Psoas muscle (tissue), 8 donors: ENCODE results near the gene MDN1. TPM values are rescaled to one million over a fixed set of nuclear protein-coding genes. Genes with fewer than 3 reads are reported as not detected.
"Not testable (repeated sequence)": the region's sequence is repeated elsewhere in the genome, so short reads cannot be mapped to it uniquely, and the experiment has no call there.

Experiments used
- ATAC-seq, 4 donors: fragments of 200-7000 bp; cut with Tn5 transposase; one replicate each; pipeline ENCODE4 v1.9.1; 2020; ENCODE audit warnings: moderate library complexity in 3 of 4, mild to moderate bottlenecking in 2 of 4
- DNase-seq, 2 donors: peaks; one replicate each; pipeline ENCODE4 v3.0.0-alpha.2; 2020
- H3K27ac ChIP-seq: fragments of 200-600 bp; one replicate; pipeline ENCODE4 v1.8.0; 2022
- H3K27me3 ChIP-seq, 3 donors: fragments of 200-600 bp in 1 of 3; one replicate each; pipeline versions ENCODE4 v1.6.1 to v1.8.0; 2013 to 2022; ENCODE audit warnings: low read length in 2 of 3, mild to moderate bottlenecking in 2 of 3, moderate library complexity in 1 of 3; ENCODE audit not compliant: insufficient read depth in 3 of 3
- H3K36me3 ChIP-seq, 2 donors: fragments of 200-600 bp in 1 of 2; one replicate each; pipeline versions ENCODE4 v1.6.1 to v1.8.0; 2013 to 2022; ENCODE audit warnings: low read depth in 1 of 2, mild to moderate bottlenecking in 1 of 2, moderate library complexity in 1 of 2; ENCODE audit not compliant: insufficient read depth in 1 of 2
- H3K4me1 ChIP-seq: fragments of 200-600 bp; one replicate; pipeline ENCODE4 v1.8.0; 2022
- H3K4me3 ChIP-seq: fragments of 200-600 bp; one replicate; pipeline ENCODE4 v1.8.0; 2022; ENCODE audit warnings: mild to moderate bottlenecking
- H3K9me3 ChIP-seq: fragments of 200-600 bp; one replicate; pipeline ENCODE4 v1.8.0; 2022
- CTCF ChIP-seq: fragments of 200-600 bp; IDR thresholded peaks from one replicate; pipeline ENCODE4 v1.8.0; 2022; ENCODE audit warnings: antibody characterized with exemption
- WGBS, 3 donors: extraction: QIAGEN DNeasy Blood & Tissue Kit; methylation state at CpG; one replicate each; pipeline versions ENCODE4 v1.1.6 to v1.1.7; 2013; 5-methylcytosine and 5-hydroxymethylcytosine counted together
- intact Hi-C, 2 donors: fragments of 100-400 bp; cut with DNase I; formaldehyde crosslinking; loops; one replicate each; pipeline versions ENCODE4 v1.11.0 to v1.14.2; 2022
- polyA plus RNA-seq, 3 donors: library from polyadenylated mRNA; stranded (reverse); fragments of 200-250 nt; gene quantifications; one replicate each; pipeline ENCODE4 v1.2.3, GENCODE V29; 2013
- total RNA-seq, 4 donors: library from RNA; stranded (reverse); fragmentation: NEBNext Ultra II Directional in 2 of 4; extraction: Animal tissue kit (Norgen Biotek cat#: 25700) in 2 of 4; gene quantifications; one replicate each; pipeline versions ENCODE4 v1.2.1 to v1.2.4, GENCODE V29; 2021 to 2023
- donor health status: healthy with polysubstance abuse.
- donor health status: DM: no; HTN: no; CAD: no; lungs with moderate emphysema.
- donor health status: Bipolar disorder and iron deficiency.
- donor health status: healthy.
- donor health status: DM: yes; HTN: yes; CAD: no.
- donor health status: DM: no; HTN: no; CAD: no.
- donor health status: DM: no; HTN: no; CAD: no.
- donor health status: DM: yes; HTN: yes; CAD: no.

Gene MDN1
- total and polyA plus RNA-seq, 7 donors: 7.5 to 27.2 (median 14.6) TPM

- Histone ChIP-seq H3K27me3 (no peaks in the 10 kb centered on the region), H3K4me3 (no peak overlapping the region), H3K27ac (no peak overlapping the region), H3K4me1 (no peaks in the 10 kb centered on the region), H3K9me3 (no peaks in the 10 kb centered on the region), H3K36me3 (peaks cover 19 to 97% of the 10 kb centered on the region in 2 donors)
- intact Hi-C loops: loop anchor here in 1 of 2 donors (10.0 kb wide), 1 partner anchor 114 kb away; no protein-coding TSS in a partner anchor
- DNase-seq (no peak), ATAC-seq (peak in 1 of 4 donors; percentile 54)
- TF ChIP-seq CTCF: no peak
- 65 to 91% (median 83%) methylated on average over 8 of the region's 8 CpGs for WGBS, 3 donors
Measured at GRCh38 chr6:89650579-89650978, 169.0 kb downstream of the MDN1 start.

- H3K4me3 ChIP-seq: no peak overlapping the region
- H3K27ac ChIP-seq: no peak overlapping the region
- no peak for ATAC-seq
Measured at GRCh38 chr6:89649682-89650081, 169.9 kb downstream of the MDN1 start.

GRCh38 chr6:89644864-89645263 is 174.7 kb downstream of the MDN1 start:
- TF ChIP-seq CTCF: no peak
- peaks cover 18 to 76% of the 10 kb centered on the region in 2 donors for H3K36me3 ChIP-seq
- DNase-seq: no peak
- peaks cover 13% of the 10 kb centered on the region for H3K4me1 ChIP-seq
- no peak for ATAC-seq
- H3K4me3 ChIP-seq: no peak overlapping the region
- intact Hi-C loops: no loop called here
- no peaks in the 10 kb centered on the region for H3K9me3 ChIP-seq
- H3K27ac ChIP-seq: no peak overlapping the region
- no peaks in the 10 kb centered on the region for H3K27me3 ChIP-seq
- WGBS, 3 donors: 84 to 89% (median 84%) methylated on average over 4 of the region's 4 CpGs

More at GRCh38 chr6:89649682-89650081, 169.9 kb downstream of the MDN1 start:
- no peaks in the 10 kb centered on the region for H3K4me1 ChIP-seq
- H3K36me3 ChIP-seq: peaks cover 23 to 96% of the 10 kb centered on the region in 2 donors
- DNase-seq: no peak
- TF ChIP-seq CTCF: no peak
- no peaks in the 10 kb centered on the region for H3K9me3 ChIP-seq
- intact Hi-C loops: loop anchor here in 1 of 2 donors (10.0 kb wide), 1 partner anchor 115 kb away; no protein-coding TSS in a partner anchor
- WGBS, 3 donors: 95 to 100% (median 99%) methylated on average over 1 of the region's 1 CpG
- no peaks in the 10 kb centered on the region for H3K27me3 ChIP-seq

- Histone ChIP-seq H3K4me1 (peaks cover 23% of the 10 kb centered on the region), H3K36me3 (peaks cover 17 to 62% of the 10 kb centered on the region in 2 donors), H3K27me3 (no peaks in the 10 kb centered on the region), H3K27ac (peak overlapping the region; percentile 24), H3K4me3 (no peak overlapping the region), H3K9me3 (no peaks in the 10 kb centered on the region)
- TF ChIP-seq CTCF: no peak
- peak in 2 of 4 donors; percentile 2 to 14 for ATAC-seq
- WGBS, 3 donors: 23 to 36% (median 25%) methylated on average over 3 of the region's 3 CpGs
- DNase-seq: no peak
- intact Hi-C loops: no loop called here
Measured at GRCh38 chr6:89643406-89643805, 176.2 kb downstream of the MDN1 start.

GRCh38 chr6:89642956-89643355 is 176.6 kb downstream of the MDN1 start:
- ATAC-seq: no peak
- TF ChIP-seq CTCF: no peak
- H3K4me1 ChIP-seq: peaks cover 23% of the 10 kb centered on the region
- H3K27me3 ChIP-seq: no peaks in the 10 kb centered on the region
- H3K4me3 ChIP-seq: no peak overlapping the region
- H3K36me3 ChIP-seq: peaks cover 17 to 58% of the 10 kb centered on the region in 2 donors
- intact Hi-C loops: no loop called here
- H3K9me3 ChIP-seq: no peaks in the 10 kb centered on the region
- WGBS, 3 donors: 47 to 84% (median 72%) methylated on average over 3 of the region's 3 CpGs
- no peak overlapping the region for H3K27ac ChIP-seq
- no peak for DNase-seq

GRCh38 chr6:89641581-89641980 is 178.0 kb downstream of the MDN1 start:
- 96 to 100% (median 100%) methylated on average over 3 of the region's 3 CpGs for WGBS, 3 donors
- ATAC-seq, intact Hi-C loops, H3K27ac ChIP-seq, H3K4me3 ChIP-seq, H3K27me3 ChIP-seq, DNase-seq, H3K9me3 ChIP-seq: not testable (repeated sequence)
- Histone ChIP-seq H3K36me3 (peaks cover 13 to 54% of the 10 kb centered on the region in 2 donors), H3K4me1 (peaks cover 33% of the 10 kb centered on the region)
